ENCODE measurements around the gene ELF2. TPM values are rescaled to one million over a fixed set of nuclear protein-coding genes. Genes with fewer than 3 reads are reported as not detected.
A peak's percentile ranks its signal among the peaks of the same experiment; 100 is the strongest.

ELF2 gene
- total and polyA plus RNA-seq, 2 donors (not counting 1 experiment from before 2014, with no cell fraction given) = 25.1 to 97.5 TPM

GRCh38 chr4:139209470-139210063, 32.5 kb upstream of the ELF2 start:
- peaks cover 10 to 11% of the 10 kb centered on the region in 2 donors for H3K4me1 ChIP-seq (ENCODE audit: control insufficient read depth in 2 of 2, insufficient read depth in 2 of 2, low read length in 2 of 2)
- H4K20me1 ChIP-seq (ENCODE audit: control insufficient read depth, insufficient read depth, low read length, poor library complexity, severe bottlenecking) = no peaks in the 10 kb centered on the region
- H3K79me2 ChIP-seq (ENCODE audit: control insufficient read depth, insufficient read depth, low read length) = no peaks in the 10 kb centered on the region
- ChIA-PET POLR2A (no interaction called here), CTCF (interaction anchor here (0.9 to 1.0 kb wide), 3 partner anchors 9 to 22 kb away, joined by 3 to 6 read pairs (median 3); no protein-coding TSS in a partner anchor)
- H2AFZ ChIP-seq (ENCODE audit: insufficient read depth, low read depth, low read length, poor library complexity, severe bottlenecking) = no peak overlapping the region
- H3K36me3 ChIP-seq (replicated peaks in 1 of 2; ENCODE audit: control extremely low read depth in 1 of 2, control insufficient read depth in 1 of 2, extremely low read depth in 1 of 2, insufficient read depth in 2 of 2, low read length in 1 of 2) = no peaks in the 10 kb centered on the region
- intact Hi-C loops (cut with micrococcal nuclease) = loop anchor here (5.0 kb wide), 1 partner anchor 32 kb away; the partner anchor contains the start of gene ELF2
- DNase-seq (no peak), ATAC-seq (ENCODE audit: low read depth) (no peak)
- no peaks in the 10 kb centered on the region for H3K27me3 ChIP-seq (replicated peaks in 1 of 4; ENCODE audit: control extremely low read depth in 1 of 4, control insufficient read depth in 3 of 4, insufficient read depth in 4 of 4, low read length in 3 of 4)
- H3K9ac ChIP-seq (ENCODE audit: low read length) = no peak overlapping the region
- TF ChIP-seq CTCF (IDR thresholded peaks at IDR 0.05) (no peak), EZH2 (IDR thresholded peaks at IDR 0.05; ENCODE audit: borderline replicate concordance, insufficient read depth, low read depth, low read length, poor library complexity, severe bottlenecking) (no peak)
- H3K27me3 Mint-ChIP-seq = no peaks in the 10 kb centered on the region
- H3K4me3 Mint-ChIP-seq = no peak overlapping the region
- H3K9me3 ChIP-seq (ENCODE audit: control extremely low read depth in 1 of 3, control insufficient read depth in 2 of 3, insufficient read depth in 1 of 3, low read length in 2 of 3) = no peaks in the 10 kb centered on the region
- H3K4me1 Mint-ChIP-seq = peaks cover 17% of the 10 kb centered on the region
- WGBS (ENCODE audit: insufficient coverage) = 83% methylated on average over 1 of the region's 3 CpGs
- no peak overlapping the region for H3K27ac ChIP-seq (ENCODE audit: low read length in 2 of 2)
- H3K27ac Mint-ChIP-seq = no peak overlapping the region
- H3K4me3 ChIP-seq (ENCODE audit: control extremely low read depth in 1 of 5, extremely low read depth in 1 of 5, insufficient read depth in 1 of 5, low read depth in 2 of 5, low read length in 4 of 5) = no peak overlapping the region
- H3K4me2 ChIP-seq (replicated peaks; ENCODE audit: low read depth, low read length, poor library complexity, severe bottlenecking) = no peak overlapping the region
- H3K9me3 Mint-ChIP-seq (ENCODE audit: insufficient read depth) = no peaks in the 10 kb centered on the region

GRCh38 chr4:139208404-139208945, 31.5 kb upstream of the ELF2 start:
- peaks cover 8% of the 10 kb centered on the region for H3K4me1 Mint-ChIP-seq
- peak; percentile 29 for DNase-seq
- Histone ChIP-seq H3K27ac (ENCODE audit: low read length in 2 of 2) (no peak overlapping the region), H3K36me3 (replicated peaks in 1 of 2; ENCODE audit: control extremely low read depth in 1 of 2, control insufficient read depth in 1 of 2, extremely low read depth in 1 of 2, insufficient read depth in 2 of 2, low read length in 1 of 2) (no peaks in the 10 kb centered on the region), H2AFZ (ENCODE audit: insufficient read depth, low read depth, low read length, poor library complexity, severe bottlenecking) (no peak overlapping the region), H3K9me3 (ENCODE audit: control extremely low read depth in 1 of 3, control insufficient read depth in 2 of 3, insufficient read depth in 1 of 3, low read length in 2 of 3) (no peaks in the 10 kb centered on the region), H3K9ac (ENCODE audit: low read length) (no peak overlapping the region), H3K4me3 (ENCODE audit: control extremely low read depth in 1 of 5, extremely low read depth in 1 of 5, insufficient read depth in 1 of 5, low read depth in 2 of 5, low read length in 4 of 5) (no peak overlapping the region), H3K27me3 (replicated peaks in 1 of 4; ENCODE audit: control extremely low read depth in 1 of 4, control insufficient read depth in 3 of 4, insufficient read depth in 4 of 4, low read length in 3 of 4) (no peaks in the 10 kb centered on the region), H3K4me2 (replicated peaks; ENCODE audit: low read depth, low read length, poor library complexity, severe bottlenecking) (no peak overlapping the region), H4K20me1 (ENCODE audit: control insufficient read depth, insufficient read depth, low read length, poor library complexity, severe bottlenecking) (no peaks in the 10 kb centered on the region), H3K4me1 (ENCODE audit: control insufficient read depth in 2 of 2, insufficient read depth in 2 of 2, low read length in 2 of 2) (peaks cover 0 to under 1% of the 10 kb centered on the region in 2 donors), H3K79me2 (ENCODE audit: control insufficient read depth, insufficient read depth, low read length) (no peaks in the 10 kb centered on the region)
- no peaks in the 10 kb centered on the region for H3K9me3 Mint-ChIP-seq (ENCODE audit: insufficient read depth)
- intact Hi-C loops (cut with micrococcal nuclease) = no loop called here
- peak; percentile 63 for ATAC-seq (ENCODE audit: low read depth)
- H3K27me3 Mint-ChIP-seq = no peaks in the 10 kb centered on the region
- no CpG with 5 or more reads among the region's 3 CpGs for WGBS (ENCODE audit: insufficient coverage)
- ChIA-PET CTCF (interaction anchor here (1.0 kb wide), 1 partner anchor 11 kb away, joined by 3 read pairs; no protein-coding TSS in a partner anchor), POLR2A (interaction anchor here (0.6 kb wide), 2 partner anchors 12 to 16 kb away, joined by 3 to 5 read pairs; no protein-coding TSS in a partner anchor)
- peak overlapping the region; percentile 74 for H3K27ac Mint-ChIP-seq
- no peak for TF ChIP-seq EZH2 (IDR thresholded peaks at IDR 0.05; ENCODE audit: borderline replicate concordance, insufficient read depth, low read depth, low read length, poor library complexity, severe bottlenecking)
- TF ChIP-seq CTCF (IDR thresholded peaks at IDR 0.05) = no peak
- H3K4me3 Mint-ChIP-seq = no peak overlapping the region
